HL-60 (cell line): ENCODE data around the gene SORCS2.

Experiments used
- DNase-seq, 2 experiments: peaks; one replicate each; pipeline ENCODE4 v3.0.0-alpha.2; 2010 to 2020; ENCODE audit warnings: low read depth in 1 of 2, low spot score in 1 of 2
- H3K27ac ChIP-seq: fragments of 250-450 bp; sonication (Bioruptor Pico); replicated peaks from 2 replicates; pipeline ENCODE4 v1.5.1; 2020; ENCODE audit warnings: mild to moderate bottlenecking, moderate library complexity
- H3K27me3 ChIP-seq: fragments of 250-450 bp; sonication (Bioruptor Pico); 2 replicates; pipeline ENCODE4 v1.5.1; 2021; ENCODE audit warnings: mild to moderate bottlenecking, moderate library complexity; ENCODE audit not compliant: insufficient read depth, poor library complexity, severe bottlenecking
- H3K4me3 ChIP-seq: replicated peaks from 2 replicates; pipeline ENCODE4 v1.5.1; 2011; ENCODE audit warnings: mild to moderate bottlenecking, control low read depth, low read length; ENCODE audit not compliant: insufficient read depth
- GABPA ChIP-seq: IDR thresholded peaks from 2 replicates; pipeline ENCODE4 v1.6.1; 2012; ENCODE audit warnings: low read depth
- POLR2AphosphoS5 ChIP-seq: IDR thresholded peaks from 2 replicates; pipeline ENCODE4 v1.6.1; 2012; ENCODE audit warnings: low read depth
- SPI1 ChIP-seq: IDR thresholded peaks from 2 replicates; pipeline ENCODE4 v1.6.1; 2012; ENCODE audit warnings: low read depth, mild to moderate bottlenecking, borderline replicate concordance
- TF ChIP-seq, protein P1 (sequence below): IDR thresholded peaks from one replicate; pipeline ENCODE4 v1.5.1; 2011; ENCODE audit warnings: low read length, control low read depth, inconsistent platforms; ENCODE audit not compliant: insufficient read depth
- TF ChIP-seq, protein P2 (sequence below): IDR thresholded peaks from 2 replicates; pipeline ENCODE4 v1.6.1; 2012; ENCODE audit warnings: low read depth; ENCODE audit not compliant: insufficient replicate concordance

The SORCS2 gene

DNA sequence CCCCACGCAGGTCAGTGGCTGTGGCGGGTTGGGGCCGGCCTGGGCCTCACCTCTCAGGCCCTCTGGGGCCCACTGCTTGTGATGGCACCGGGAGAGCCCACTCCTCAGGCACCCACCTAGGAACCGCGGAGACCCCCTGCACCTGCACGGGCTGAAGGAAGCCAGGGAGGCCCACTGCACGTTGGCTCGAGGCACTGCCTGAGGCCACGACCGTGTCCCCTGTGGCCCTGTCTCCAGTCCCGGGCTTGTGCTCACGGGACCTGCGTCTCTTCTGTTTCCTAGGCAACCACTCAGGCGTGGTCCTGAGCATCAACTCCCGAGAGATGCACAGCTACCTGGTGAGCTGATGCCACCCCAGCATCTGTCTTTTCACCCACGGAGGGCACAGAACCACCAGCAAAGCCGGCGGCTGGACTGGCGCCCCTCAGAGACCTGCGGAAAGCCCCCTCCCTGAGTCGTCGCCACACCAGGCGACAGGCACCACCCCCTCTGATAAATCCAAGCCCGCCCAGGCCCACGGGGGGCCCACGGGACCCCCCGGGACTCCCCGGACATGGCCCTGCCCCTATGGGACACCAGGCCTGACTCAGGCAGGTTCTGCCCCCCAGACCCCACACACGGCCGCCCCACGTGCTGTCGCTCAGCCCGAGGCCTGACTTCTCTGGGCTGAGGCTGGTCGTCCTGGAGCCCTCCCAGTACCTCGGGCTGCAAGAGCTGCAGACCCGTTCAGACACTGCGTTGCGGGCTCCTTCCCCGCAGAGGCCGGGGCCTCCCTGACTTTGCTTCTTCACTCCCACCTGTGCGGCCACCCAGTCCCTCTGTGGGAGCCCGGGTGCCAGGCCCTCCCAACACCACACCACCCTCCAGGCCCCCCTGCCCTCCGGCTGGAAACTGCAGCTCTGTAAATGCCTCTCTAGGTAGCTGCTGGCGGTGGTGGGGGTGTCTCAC lies 547.9 kb downstream of the SORCS2 start:
- TF ChIP-seq POLR2AphosphoS5 = no peak
- Histone ChIP-seq H3K27me3 (no peaks in the 10 kb centered on the region), H3K4me3 (no peak overlapping the region), H3K27ac (no peak overlapping the region)
- DNase-seq = no peak

DNA sequence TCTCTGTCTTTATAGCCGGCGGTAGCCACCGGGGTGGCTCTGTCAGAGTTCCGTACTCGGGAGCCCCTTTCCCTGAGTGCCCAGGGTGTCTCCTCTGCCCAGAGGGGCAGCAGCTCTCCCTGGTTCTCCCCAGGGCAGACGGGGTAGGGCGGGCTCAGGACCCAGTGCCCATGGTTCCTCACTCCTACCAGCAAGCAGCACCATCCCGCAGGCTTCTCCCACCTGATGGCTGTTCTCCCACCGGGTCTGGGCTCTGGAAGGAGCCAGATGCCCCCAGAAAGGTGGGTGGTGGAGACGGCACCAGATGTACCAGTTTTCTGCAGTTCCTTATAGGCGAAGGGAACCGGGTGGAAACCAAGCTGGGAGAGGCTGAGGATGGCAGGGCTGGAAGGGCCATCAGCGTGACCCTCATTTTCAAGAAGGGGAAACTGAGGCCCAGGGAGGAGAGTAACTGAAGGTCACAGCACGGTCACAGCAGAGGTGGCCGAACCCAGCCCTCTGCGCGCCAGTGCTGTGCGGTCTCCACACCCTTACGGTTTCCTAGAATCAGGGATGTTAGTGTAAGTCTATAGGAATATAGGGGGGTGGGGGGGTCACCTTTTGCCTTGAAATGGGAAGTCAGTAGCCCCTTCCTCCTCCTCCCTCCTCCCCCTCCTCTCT lies 548.7 kb downstream of the SORCS2 start:
- H3K4me3 ChIP-seq = no peak overlapping the region
- H3K27ac ChIP-seq = no peak overlapping the region
- TF ChIP-seq SPI1 (no peak), POLR2AphosphoS5 (no peak), GABPA (no peak)
- TF ChIP-seq, protein P1, sequence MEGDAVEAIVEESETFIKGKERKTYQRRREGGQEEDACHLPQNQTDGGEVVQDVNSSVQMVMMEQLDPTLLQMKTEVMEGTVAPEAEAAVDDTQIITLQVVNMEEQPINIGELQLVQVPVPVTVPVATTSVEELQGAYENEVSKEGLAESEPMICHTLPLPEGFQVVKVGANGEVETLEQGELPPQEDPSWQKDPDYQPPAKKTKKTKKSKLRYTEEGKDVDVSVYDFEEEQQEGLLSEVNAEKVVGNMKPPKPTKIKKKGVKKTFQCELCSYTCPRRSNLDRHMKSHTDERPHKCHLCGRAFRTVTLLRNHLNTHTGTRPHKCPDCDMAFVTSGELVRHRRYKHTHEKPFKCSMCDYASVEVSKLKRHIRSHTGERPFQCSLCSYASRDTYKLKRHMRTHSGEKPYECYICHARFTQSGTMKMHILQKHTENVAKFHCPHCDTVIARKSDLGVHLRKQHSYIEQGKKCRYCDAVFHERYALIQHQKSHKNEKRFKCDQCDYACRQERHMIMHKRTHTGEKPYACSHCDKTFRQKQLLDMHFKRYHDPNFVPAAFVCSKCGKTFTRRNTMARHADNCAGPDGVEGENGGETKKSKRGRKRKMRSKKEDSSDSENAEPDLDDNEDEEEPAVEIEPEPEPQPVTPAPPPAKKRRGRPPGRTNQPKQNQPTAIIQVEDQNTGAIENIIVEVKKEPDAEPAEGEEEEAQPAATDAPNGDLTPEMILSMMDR = no peak
- TF ChIP-seq, protein P2, sequence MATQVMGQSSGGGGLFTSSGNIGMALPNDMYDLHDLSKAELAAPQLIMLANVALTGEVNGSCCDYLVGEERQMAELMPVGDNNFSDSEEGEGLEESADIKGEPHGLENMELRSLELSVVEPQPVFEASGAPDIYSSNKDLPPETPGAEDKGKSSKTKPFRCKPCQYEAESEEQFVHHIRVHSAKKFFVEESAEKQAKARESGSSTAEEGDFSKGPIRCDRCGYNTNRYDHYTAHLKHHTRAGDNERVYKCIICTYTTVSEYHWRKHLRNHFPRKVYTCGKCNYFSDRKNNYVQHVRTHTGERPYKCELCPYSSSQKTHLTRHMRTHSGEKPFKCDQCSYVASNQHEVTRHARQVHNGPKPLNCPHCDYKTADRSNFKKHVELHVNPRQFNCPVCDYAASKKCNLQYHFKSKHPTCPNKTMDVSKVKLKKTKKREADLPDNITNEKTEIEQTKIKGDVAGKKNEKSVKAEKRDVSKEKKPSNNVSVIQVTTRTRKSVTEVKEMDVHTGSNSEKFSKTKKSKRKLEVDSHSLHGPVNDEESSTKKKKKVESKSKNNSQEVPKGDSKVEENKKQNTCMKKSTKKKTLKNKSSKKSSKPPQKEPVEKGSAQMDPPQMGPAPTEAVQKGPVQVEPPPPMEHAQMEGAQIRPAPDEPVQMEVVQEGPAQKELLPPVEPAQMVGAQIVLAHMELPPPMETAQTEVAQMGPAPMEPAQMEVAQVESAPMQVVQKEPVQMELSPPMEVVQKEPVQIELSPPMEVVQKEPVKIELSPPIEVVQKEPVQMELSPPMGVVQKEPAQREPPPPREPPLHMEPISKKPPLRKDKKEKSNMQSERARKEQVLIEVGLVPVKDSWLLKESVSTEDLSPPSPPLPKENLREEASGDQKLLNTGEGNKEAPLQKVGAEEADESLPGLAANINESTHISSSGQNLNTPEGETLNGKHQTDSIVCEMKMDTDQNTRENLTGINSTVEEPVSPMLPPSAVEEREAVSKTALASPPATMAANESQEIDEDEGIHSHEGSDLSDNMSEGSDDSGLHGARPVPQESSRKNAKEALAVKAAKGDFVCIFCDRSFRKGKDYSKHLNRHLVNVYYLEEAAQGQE = no peak
- no peaks in the 10 kb centered on the region for H3K27me3 ChIP-seq
- DNase-seq = no peak

DNA sequence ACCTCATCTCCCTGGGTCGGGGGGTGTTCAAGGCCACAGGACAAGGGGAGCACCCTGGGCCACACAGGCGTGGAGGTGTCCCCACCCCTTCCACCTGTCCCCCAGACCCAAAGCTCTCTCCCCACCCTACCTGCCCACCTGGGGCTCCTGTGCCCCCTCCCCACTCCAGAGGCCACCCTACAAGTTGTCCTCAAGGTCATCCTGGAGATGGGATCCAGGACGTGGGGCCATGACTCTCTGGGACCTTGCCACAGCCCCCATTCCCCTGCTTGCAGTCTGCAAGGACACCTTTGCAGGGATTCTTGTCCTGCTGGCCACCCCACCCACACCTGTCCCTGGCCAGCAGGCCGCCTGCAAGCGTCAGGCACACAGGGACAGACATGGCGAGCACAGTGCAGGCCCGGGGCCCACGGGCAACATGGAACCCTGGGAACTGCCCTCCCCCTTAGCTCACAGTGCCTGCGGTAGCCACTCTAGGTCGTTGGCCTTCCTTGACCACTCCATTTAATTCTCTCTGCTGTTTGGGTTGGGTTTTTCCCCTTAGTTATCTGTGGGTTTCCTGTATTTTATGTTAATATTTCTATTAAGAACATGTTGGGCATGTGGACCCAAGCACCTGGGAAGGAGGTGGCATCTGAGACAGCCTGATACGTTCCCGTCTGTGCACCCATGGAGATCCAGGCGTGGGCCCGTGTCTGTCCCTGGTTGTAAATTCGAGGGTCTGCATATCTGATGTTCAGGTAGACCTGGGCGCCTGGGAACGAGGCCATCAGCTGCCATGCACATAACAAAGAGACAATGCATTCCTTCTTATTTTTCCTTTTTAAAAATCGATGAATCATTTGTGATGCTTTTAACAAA lies 549.8 kb downstream of the SORCS2 start:
- Histone ChIP-seq H3K27ac (no peak overlapping the region), H3K4me3 (no peak overlapping the region), H3K27me3 (no peaks in the 10 kb centered on the region)
- no peak for DNase-seq
- TF ChIP-seq GABPA (no peak), SPI1 (no peak), POLR2AphosphoS5 (no peak)
- TF ChIP-seq, protein P1 = no peak
- TF ChIP-seq, protein P2 = no peak
